K562 (cell line): ENCODE data around the gene NIPAL3. TPM values are rescaled to one million over a fixed set of nuclear protein-coding genes. Genes with fewer than 3 reads are reported as not detected.

Source experiments
- ATAC-seq: fragments of 200-7000 bp; cut with Tn5 transposase; 3 replicates; pipeline ENCODE4 v1.9.1; 2020; ENCODE audit warnings: moderate library complexity
- BruUV-seq: library from RNA; stranded (reverse); fragments of 400-500 nt; replicated peaks from 2 replicates; lab custom pipeline; 2021; lab: Mats Ljungman, UMichigan
- CTCF ChIA-PET: fragments of 300-600 bp; formaldehyde crosslinking; extraction: SDS; loops from one replicate; lab custom pipeline; 2021; ENCODE audit warnings: low intra/inter-chr PET ratio; lab: Yijun Ruan, JAX
- POLR2A ChIA-PET: fragments of 300-600, 350-650 bp; sonication (Branson Sonifier 250); formaldehyde crosslinking; extraction: SDS; loops from one replicate; lab custom pipeline; 2021; ENCODE audit warnings: antibody characterized with exemption, inconsistent platforms; lab: Yijun Ruan, JAX
- DNase-seq, 4 experiments: peaks; one replicate each; pipeline versions ENCODE4 v3.0.0 to v3.0.0-alpha.2; 2011 to 2018; ENCODE audit warnings: low spot score in 3 of 4, mixed read lengths in 3 of 4; ENCODE audit errors: extremely low read depth in 1 of 4
- FAIRE-seq: peaks from 2 replicates; lab custom pipeline; 2011; peaks lifted over from hg19 to GRCh38; lab: Jason Lieb, UNC
- H2AFZ ChIP-seq: 2 replicates; pipeline ENCODE4 v1.6.0; 2011; ENCODE audit warnings: low read depth, low read length, control low read depth, inconsistent platforms
- H3K27ac ChIP-seq: fragments of 200-600 bp; 3 replicates; pipeline ENCODE4 v1.8.0; 2011; ENCODE audit warnings: low read depth, mild to moderate bottlenecking, control low read depth, inconsistent platforms, low read length, moderate library complexity, mixed read lengths; ENCODE audit errors: extremely low read depth
- H3K27me3 ChIP-seq, 2 experiments: fragments of 300-600 bp in 1 of 2; 2 replicates in 1 of 2; 3 replicates in 1 of 2; pipeline versions ENCODE4 v1.6.0 to v1.8.0; 2011; ENCODE audit warnings: inconsistent platforms in 2 of 2, low read length in 2 of 2, mild to moderate bottlenecking in 1 of 2, mixed read lengths in 1 of 2, moderate library complexity in 1 of 2; ENCODE audit not compliant: control insufficient read depth in 2 of 2, insufficient read depth in 2 of 2
- H3K36me3 ChIP-seq: fragments of 300-600 bp; 3 replicates; pipeline ENCODE4 v1.8.0; 2011; ENCODE audit warnings: mild to moderate bottlenecking, low read length, inconsistent platforms; ENCODE audit not compliant: control insufficient read depth, insufficient read depth
- H3K4me1 ChIP-seq, 2 experiments: fragments of 200-600 bp in 1 of 2; replicated peaks in 1 of 2; 2 replicates in 1 of 2; 3 replicates in 1 of 2; pipeline versions ENCODE4 v1.5.1 to v1.8.0; 2011; ENCODE audit warnings: inconsistent platforms in 2 of 2, low read length in 2 of 2, mild to moderate bottlenecking in 1 of 2, mixed read lengths in 1 of 2, moderate library complexity in 1 of 2; ENCODE audit not compliant: control insufficient read depth in 2 of 2, insufficient read depth in 2 of 2
- H3K4me2 ChIP-seq: 2 replicates; pipeline ENCODE4 v1.6.1; 2011; ENCODE audit warnings: low read length, control low read depth, inconsistent platforms, mixed read lengths; ENCODE audit not compliant: insufficient read depth
- H3K4me3 ChIP-seq: fragments of 200-600 bp; sonication (generic), shearing (Covaris generic); 2 replicates; pipeline ENCODE4 v1.5.1; 2016; ENCODE audit warnings: control low read depth, inconsistent platforms
- H3K79me2 ChIP-seq: fragments of 200-600 bp; 3 replicates; pipeline ENCODE4 v1.8.0; 2011; ENCODE audit warnings: low read length, inconsistent platforms; ENCODE audit not compliant: control insufficient read depth, insufficient read depth
- H3K9ac ChIP-seq, 2 experiments: 2 replicates each; pipeline versions ENCODE4 v1.6.0 to v1.6.1; 2011; ENCODE audit warnings: low read depth in 2 of 2, low read length in 2 of 2, control low read depth in 1 of 2, inconsistent platforms in 1 of 2, mild to moderate bottlenecking in 1 of 2, mixed read lengths in 1 of 2; ENCODE audit not compliant: insufficient read depth in 1 of 2
- H3K9me1 ChIP-seq: one replicate; pipeline ENCODE4 v1.6.0; 2011; ENCODE audit warnings: inconsistent platforms, mild to moderate bottlenecking, low read length, moderate library complexity; ENCODE audit not compliant: control insufficient read depth, insufficient read depth
- H3K9me3 ChIP-seq: replicated peaks from 2 replicates; pipeline ENCODE4 v1.5.1; 2011; ENCODE audit warnings: low read depth, low read length, inconsistent platforms; ENCODE audit not compliant: control insufficient read depth, insufficient read depth
- H4K20me1 ChIP-seq: replicated peaks from 2 replicates; pipeline ENCODE4 v1.6.1; 2011; ENCODE audit warnings: low read length, inconsistent platforms, mixed read lengths; ENCODE audit not compliant: control insufficient read depth, insufficient read depth
- PBX2 ChIP-seq, 2 experiments: IDR thresholded peaks in 1 of 2; conservative IDR thresholded peaks in 1 of 2; 2 replicates each; pipeline ENCODE4 v1.6.1; 2016; ENCODE audit warnings: low read depth in 2 of 2, mild to moderate bottlenecking in 1 of 2, missing compliant biosample characterization in 1 of 2, missing genetic modification characterization in 1 of 2, moderate library complexity in 1 of 2
- ZNF316 ChIP-seq: fragments of 450-650 bp; IDR thresholded peaks from 2 replicates; pipeline ENCODE4 v1.6.1; 2016
- WGBS: fragments of 100-300 bp; shearing (Covaris generic); methylation state at CpG from one replicate; pipeline ENCODE4 v1.1.6; 2016; ENCODE audit warnings: low coverage, mixed read lengths; ENCODE audit not compliant: insufficient coverage; ENCODE audit errors: missing lambda C conversion rate; 5-methylcytosine and 5-hydroxymethylcytosine counted together
- in situ Hi-C: fragments of 300-500 bp; cut with MboI; formaldehyde crosslinking; loops from 4 replicates; pipeline ENCODE4 v1.15.0; 2018; ENCODE audit warnings: inconsistent platforms, mixed read lengths
- intact Hi-C: fragments of 100-400 bp; cut with micrococcal nuclease; formaldehyde crosslinking; loops from 2 replicates; pipeline ENCODE4 v1.14.2; 2022
- polyA plus RNA-seq, 8 experiments: library from polyadenylated mRNA; depleted of rRNA in 4 of 8; stranded (reverse) in 5 of 8; unstranded in 3 of 8; fragments of >200 nt; fragmentation: Nextera tagmentation in 2 of 8; fragmentation: Illumina TruSeq in 1 of 8; extraction: Ambion mirVana in 2 of 8; extraction: Trizol in 1 of 8; gene quantifications; 2 replicates each; pipeline versions ENCODE4 v1.2.1 to v1.2.3, GENCODE V29; 2011 to 2014; ENCODE audit warnings: inconsistent platforms in 1 of 8, missing spikeins in 1 of 8
- total RNA-seq, 7 experiments: library from RNA; depleted of rRNA in 6 of 7; stranded (reverse); fragments of >200 nt in 6 of 7; fragmentation: Illumina TruSeq in 2 of 7; extraction: Trizol in 2 of 7; gene quantifications; 2 replicates each; pipeline versions ENCODE4 v1.2.1 to v1.2.3, GENCODE V29; 2011 to 2021; ENCODE audit warnings: low replicate concordance in 1 of 7

NIPAL3 gene
- total and polyA plus RNA-seq, 9 of the 15 experiments (the other 6 are each of a cell fraction or from before 2014, with no cell fraction given): 10.5 to 26.3 (median 16.0) TPM

- peaks cover 37% of the 10 kb centered on the region for H3K36me3 ChIP-seq
- H3K27me3 ChIP-seq: no peaks in the 10 kb centered on the region
- FAIRE-seq (no peak), ATAC-seq (no peak), DNase-seq (no peak)
- intact Hi-C loops: no loop called here
- no peak overlapping the region; a peak in 1 of 4 replicates for H3K9ac ChIP-seq
- 64% methylated on average over 3 of the region's 3 CpGs for WGBS
- H3K4me3 ChIP-seq: no peak overlapping the region
- POLR2A ChIA-PET: interaction anchor here (0.6 to 2.8 kb wide), 7 partner anchors 8 to 37 kb away, joined by 3 to 21 read pairs (median 4); partner anchors contain the start of genes NIPAL3 and STPG1
- BruUV-seq: no TSS peak
- H3K27ac ChIP-seq: no peak overlapping the region
- no peaks in the 10 kb centered on the region for H3K79me2 ChIP-seq
- peaks cover 3 to 4% of the 10 kb centered on the region in 2 experiments; a peak in 2 of 5 replicates for H3K4me1 ChIP-seq
- no peaks in the 10 kb centered on the region for H3K9me3 ChIP-seq
- in situ Hi-C loops: no loop called here
- CTCF ChIA-PET: interaction anchor here (0.6 kb wide), 1 partner anchor 516 kb away, joined by 3 read pairs; no protein-coding TSS in a partner anchor
- TF ChIP-seq PBX2 (CRISPR knock-in tag; IDR thresholded peaks at IDR 0.05; ENCODE audit: low read depth) (no peak), PBX2 (tag; conservative IDR thresholded peaks at IDR 0.05; ENCODE audit: low read depth) (0 out of 2 replicates have a peak, but pooled peaks have one; percentile 42), ZNF316 (no peak)
- no peaks in the 10 kb centered on the region for H3K9me1 ChIP-seq
- no peak overlapping the region for H2AFZ ChIP-seq
- H3K4me2 ChIP-seq: no peak overlapping the region
- H4K20me1 ChIP-seq: 0 out of 2 replicates have a peak, but pooled peaks cover 5% of the 10 kb centered on the region
These were observed 9.4 kb downstream of the NIPAL3 start for GRCh38 chr1:24424990-24425389.
